Raji (cell line): ENCODE measurements around the gene PTPN13.

Experiments used
- POLR2A ChIP-seq: IDR thresholded peaks from 2 replicates; pipeline ENCODE4 v1.6.1; 2011; ENCODE audit warnings: low read depth, low read length, control low read depth; ENCODE audit not compliant: insufficient read depth

Gene PTPN13

DNA sequence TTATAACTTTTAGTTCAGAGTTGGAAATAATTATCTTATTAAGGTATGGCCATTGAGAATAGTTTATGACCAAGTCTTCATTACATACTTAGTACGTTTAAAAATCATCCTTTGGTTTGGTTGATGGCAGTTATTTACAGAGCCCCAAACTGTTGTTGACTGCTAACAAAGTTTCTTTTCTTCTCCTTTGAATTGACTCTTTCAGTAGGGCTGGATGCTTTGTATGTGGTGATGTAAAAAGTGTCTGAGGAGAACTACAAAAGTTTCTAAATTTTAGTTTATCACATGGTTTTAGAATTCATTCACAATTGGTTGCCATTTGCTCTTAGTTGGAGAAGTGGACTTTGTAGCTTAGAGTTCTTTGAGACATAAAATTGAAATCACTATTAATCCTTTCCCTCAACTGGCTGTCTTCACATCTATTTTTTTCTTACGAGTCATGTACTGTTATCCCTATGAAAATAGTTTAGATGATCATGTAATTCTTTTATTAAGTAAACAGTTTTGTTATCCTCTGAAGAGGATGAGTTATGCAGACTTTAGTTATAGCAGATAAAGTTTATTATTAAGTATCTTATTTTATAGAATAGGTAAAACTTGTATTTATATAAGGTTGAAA, 14.8 kb downstream of the PTPN13 start:
- no peak for TF ChIP-seq POLR2A

DNA sequence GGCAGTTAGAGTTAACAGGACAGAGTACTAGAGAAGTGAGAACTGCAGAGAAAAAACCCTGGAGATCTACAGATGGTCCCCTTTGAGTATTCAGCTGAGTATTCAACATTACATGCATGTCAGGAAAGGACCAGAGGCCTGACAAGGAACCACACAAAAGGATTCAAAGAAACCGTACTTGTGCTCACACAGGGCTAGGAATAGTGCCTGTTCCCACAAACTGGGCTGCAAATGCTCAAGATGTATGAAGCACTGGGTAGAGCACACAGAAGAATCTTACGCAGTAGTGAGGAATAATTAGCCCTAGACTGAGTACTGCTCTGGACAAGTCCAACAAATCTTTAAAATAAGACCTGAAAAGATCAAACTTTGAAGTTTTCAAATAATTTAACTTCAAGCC, 17.6 kb downstream of the PTPN13 start:
- no peak for TF ChIP-seq POLR2A

- TF ChIP-seq POLR2A: no peak
Observed at GRCh38 chr4:86613734-86614133, 19.6 kb downstream of the PTPN13 start.

DNA sequence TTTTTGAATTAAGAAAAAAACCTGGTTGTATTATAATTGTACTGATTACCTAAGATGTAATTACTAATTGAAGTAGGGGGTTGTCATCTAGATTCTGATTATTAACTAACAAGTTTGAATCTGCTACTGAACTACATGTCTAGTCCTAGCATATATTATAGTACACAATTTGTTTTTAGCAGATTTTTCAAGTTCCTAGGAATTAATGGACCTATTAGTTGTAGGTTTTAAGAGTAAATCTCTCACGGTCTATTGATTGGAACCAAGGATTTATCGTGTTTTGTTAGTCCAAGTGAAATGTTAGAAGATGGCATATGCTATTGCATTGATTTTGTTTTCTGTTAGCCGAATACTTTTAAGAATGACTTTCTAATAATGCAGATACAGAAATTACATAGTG, 20.8 kb downstream of the PTPN13 start:
- TF ChIP-seq POLR2A: no peak

DNA sequence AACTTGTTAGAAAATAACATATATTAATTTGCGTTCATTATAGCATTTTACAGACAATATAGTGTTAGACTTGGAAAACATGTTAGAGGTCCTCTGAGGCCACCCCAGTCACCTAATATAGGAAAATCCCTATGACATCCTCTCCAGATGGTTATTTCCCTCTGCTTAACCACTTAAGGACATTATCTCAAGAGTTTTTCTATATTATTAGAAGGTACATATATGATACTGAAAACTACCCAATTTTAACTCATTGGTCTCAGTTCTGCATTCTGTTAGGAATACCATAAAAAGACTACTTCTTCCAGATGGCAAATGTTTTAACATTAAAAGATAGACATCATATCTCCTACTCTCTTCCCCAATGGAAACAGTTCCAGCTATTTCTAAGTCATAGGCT, 21.4 kb downstream of the PTPN13 start:
- TF ChIP-seq POLR2A: no peak

DNA sequence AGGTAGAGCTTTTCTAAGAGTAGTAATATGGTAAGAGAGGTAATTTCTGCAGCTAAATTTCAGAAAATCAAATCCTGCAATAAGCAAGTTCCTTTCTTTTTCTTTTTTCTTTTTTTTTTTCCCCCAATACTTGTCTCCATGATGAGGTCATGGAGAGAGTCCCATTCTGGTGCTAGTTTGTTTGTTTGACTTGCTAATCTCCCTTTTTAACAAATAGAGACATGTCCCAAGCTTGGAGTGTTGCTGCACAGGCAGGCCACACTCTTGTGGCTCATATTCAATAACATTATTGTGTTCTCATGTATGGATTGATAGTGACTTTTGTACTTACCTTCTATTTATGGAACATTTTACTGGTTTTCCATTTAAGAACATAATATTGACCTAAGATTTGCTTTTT, 25.5 kb downstream of the PTPN13 start:
- no peak for TF ChIP-seq POLR2A

DNA sequence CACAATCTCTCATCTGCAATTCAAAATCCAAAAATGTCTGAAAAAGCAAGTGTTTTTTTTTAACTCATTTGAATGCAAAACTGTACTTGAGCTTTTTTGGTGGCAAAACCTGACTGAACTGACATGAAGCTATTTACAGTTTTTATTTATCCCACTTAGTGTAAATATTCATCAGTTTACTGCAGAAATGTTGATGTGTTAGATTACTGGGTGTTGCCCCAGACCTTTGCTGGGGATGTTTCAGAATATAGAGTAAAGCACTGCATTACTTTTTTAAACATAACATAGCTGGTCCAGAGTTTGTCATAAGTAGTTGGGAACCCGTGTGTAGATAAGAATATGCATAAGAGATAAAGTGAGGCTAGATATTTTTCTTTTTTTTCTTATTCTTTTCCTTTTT, 27.3 kb downstream of the PTPN13 start:
- TF ChIP-seq POLR2A: no peak

GRCh38 chr4:86626066-86626465, 32.0 kb downstream of the PTPN13 start:
- no peak for TF ChIP-seq POLR2A

GRCh38 chr4:86627462-86628135, 33.5 kb downstream of the PTPN13 start:
- TF ChIP-seq POLR2A: no peak

GRCh38 chr4:86630629-86631028, 36.5 kb downstream of the PTPN13 start:
- TF ChIP-seq POLR2A: no peak

GRCh38 chr4:86631166-86631565, 37.1 kb downstream of the PTPN13 start:
- no peak for TF ChIP-seq POLR2A

DNA sequence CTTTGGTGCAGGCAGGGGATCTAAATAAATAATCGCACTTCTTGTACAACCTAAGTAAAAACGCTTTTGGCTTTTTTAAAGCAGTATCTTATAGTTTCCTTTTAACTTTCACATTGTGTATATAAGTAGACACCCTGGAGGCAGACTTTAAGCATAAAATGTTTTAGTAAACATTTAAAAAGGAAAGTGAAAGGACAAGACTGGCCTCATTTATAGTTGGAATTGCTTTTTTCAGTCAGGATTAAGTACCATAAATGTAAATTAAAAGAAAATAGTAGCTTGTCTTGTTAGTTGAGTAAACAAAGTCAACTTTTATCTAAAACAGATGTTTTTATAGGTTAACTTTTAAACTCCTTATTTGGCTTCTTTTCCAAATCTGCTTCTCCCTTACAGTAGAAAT, 39.7 kb downstream of the PTPN13 start:
- no peak for TF ChIP-seq POLR2A

- TF ChIP-seq POLR2A: no peak
Observed at GRCh38 chr4:86640469-86640868, 46.4 kb downstream of the PTPN13 start.

- no peak for TF ChIP-seq POLR2A
Observed at GRCh38 chr4:86641516-86642090, 47.5 kb downstream of the PTPN13 start.

DNA sequence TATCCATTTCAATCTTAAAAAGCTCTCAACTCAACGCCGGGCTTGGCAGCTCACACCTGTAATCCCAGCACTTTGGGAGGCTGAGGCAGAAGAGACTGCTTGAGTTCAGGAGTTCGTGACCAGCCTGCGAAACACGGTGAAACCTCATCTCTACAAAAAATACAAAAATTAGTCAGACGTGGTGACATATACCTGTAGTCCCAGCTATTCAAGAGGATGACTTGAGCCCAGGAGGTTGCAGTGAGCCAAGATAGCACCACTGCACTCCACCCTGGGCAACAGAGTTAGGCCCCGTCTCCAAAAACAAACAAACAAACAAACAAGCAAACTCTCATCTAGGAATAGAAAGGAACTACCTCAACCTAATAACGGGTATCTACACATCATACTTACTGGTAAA, 50.8 kb downstream of the PTPN13 start:
- no peak for TF ChIP-seq POLR2A

GRCh38 chr4:86652332-86652932, 58.3 kb downstream of the PTPN13 start:
- no peak for TF ChIP-seq POLR2A
